ENCODE data around the gene STX18. TPM values are rescaled to one million over a fixed set of nuclear protein-coding genes. Genes with fewer than 3 reads are reported as not detected.

STX18 gene
- total and polyA plus RNA-seq, 2 experiments from 2014 or later: 15.9 to 18.1 TPM

- 0 out of 2 replicates have a peak, but pooled peaks cover 5% of the 10 kb centered on the region for H3K36me3 ChIP-seq (ENCODE audit: insufficient read depth)
- Mint-ChIP-seq H3K36me3 (ENCODE audit: low read depth) (peaks cover 50% of the 10 kb centered on the region), H3K9me3 (peaks cover 2% of the 10 kb centered on the region; the same call in 2 of the 3 replicates), H3K27ac (no peak overlapping the region), H3K4me3 (no peak overlapping the region), H3K27me3 (ENCODE audit: insufficient read depth, low read depth, poor library complexity) (peaks cover 7% of the 10 kb centered on the region), H3K4me1 (peaks cover 14% of the 10 kb centered on the region)
- no peak overlapping the region for H2AFZ ChIP-seq
- no peaks in the 10 kb centered on the region for H4K20me1 ChIP-seq (replicated peaks; ENCODE audit: insufficient read depth)
- no peak overlapping the region for H3K4me3 ChIP-seq
- DNase-seq (ENCODE audit: low spot score) (no peak), ATAC-seq (no peak)
- peaks cover 4% of the 10 kb centered on the region; the same call in 1 of the 2 replicates for H3K4me1 ChIP-seq (ENCODE audit: insufficient read depth)
- no peak overlapping the region for H3K4me2 ChIP-seq
- H3K79me2 ChIP-seq (replicated peaks; ENCODE audit: insufficient read depth): no peaks in the 10 kb centered on the region
- TF ChIP-seq ZNF462 (CRISPR knock-in tag; IDR thresholded peaks at IDR 0.05): no peak
- no peak for TF ChIP-seq ETS1 (IDR thresholded peaks at IDR 0.05)
- TF ChIP-seq CREB1 (CRISPR knock-in tag; IDR thresholded peaks at IDR 0.05; ENCODE audit: low read depth): no peak
- TF ChIP-seq ZNF114 (CRISPR knock-in tag; IDR thresholded peaks at IDR 0.05): no peak
- no peak for TF ChIP-seq NANOG (IDR thresholded peaks at IDR 0.05; ENCODE audit: borderline replicate concordance)
- no peak for TF ChIP-seq EZH2 (IDR thresholded peaks at IDR 0.05; ENCODE audit: low read depth, unreplicated experiment)
- TF ChIP-seq POLR2AphosphoS5 (IDR thresholded peaks at IDR 0.05; ENCODE audit: low read depth): no peak
- TF ChIP-seq REST (IDR thresholded peaks at IDR 0.05; ENCODE audit: unreplicated experiment): no peak
- TF ChIP-seq EZH2phosphoT487 (IDR thresholded peaks at IDR 0.05; ENCODE audit: unreplicated experiment): no peak
- TF ChIP-seq STAT1 (IDR thresholded peaks at IDR 0.05; ENCODE audit: unreplicated experiment): no peak
- TF ChIP-seq CTCF (conservative IDR thresholded peaks at IDR 0.05; ENCODE audit: low read depth in 2 of 2): no peak
- TF ChIP-seq JUNB (IDR thresholded peaks at IDR 0.05; ENCODE audit: unreplicated experiment): no peak
- TF ChIP-seq ZNF331 (CRISPR knock-in tag; IDR thresholded peaks at IDR 0.05; ENCODE audit: low read depth): no peak
- H3K27ac ChIP-seq (ENCODE audit: low read depth): no peak overlapping the region
- no peaks in the 10 kb centered on the region for H3K9me2 ChIP-seq (ENCODE audit: insufficient read depth)
- H3K27me3 ChIP-seq (ENCODE audit: insufficient read depth): no peaks in the 10 kb centered on the region
- H3F3A ChIP-seq (replicated peaks; ENCODE audit: low read depth): no peaks in the 10 kb centered on the region
Measured at GRCh38 chr4:4417886-4418285, 124.0 kb downstream of the STX18 start.
